Measurements from ENCODE around the gene ULK3. TPM values are rescaled to one million over a fixed set of nuclear protein-coding genes. Genes with fewer than 3 reads are reported as not detected.

Gene ULK3
- total and polyA plus RNA-seq, 10 of the 15 experiments (the other 5 are each of a cell fraction or from before 2014, with no cell fraction given), result 0.64 to 38.8 (median 27.1) TPM

DNA sequence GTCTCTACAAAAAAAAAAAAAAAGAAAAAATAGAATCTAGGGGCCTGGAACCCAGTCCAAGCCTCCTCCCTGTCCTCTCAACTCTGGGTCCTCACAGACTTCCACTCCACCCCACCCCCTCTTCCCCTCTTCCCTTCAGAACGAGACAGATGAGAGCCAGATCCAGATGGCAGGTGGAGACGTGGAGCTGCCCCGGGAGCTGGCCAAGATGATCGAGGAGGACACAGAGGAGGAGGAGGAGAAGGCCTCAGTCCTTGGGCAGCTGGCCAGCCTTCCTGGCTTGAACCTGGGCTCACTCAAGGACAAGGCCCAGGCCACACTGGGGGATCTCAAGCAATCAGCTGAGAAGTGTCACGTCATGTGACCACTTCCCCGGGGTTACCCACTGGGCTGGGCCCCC lies 13.0 kb downstream of the ULK3 start:
- no TSS peak for BruUV-seq (replicated peaks)
- H3K79me2 ChIP-seq (ENCODE audit: control insufficient read depth, insufficient read depth, low read length), result no peaks in the 10 kb centered on the region
- ChIA-PET RAD21 (ENCODE audit: unreplicated experiment) (interaction anchor here (1.2 kb wide), 1 partner anchor 65 kb away, joined by 4 read pairs; no protein-coding TSS in a partner anchor), POLR2A (interaction anchor here (0.7 kb wide), 1 partner anchor 398 kb away, joined by 3 read pairs; no protein-coding TSS in a partner anchor), SMC1A (ENCODE audit: uncharacterized antibody, unreplicated experiment) (interaction anchor here (1.7 kb wide), 1 partner anchor 11 kb away, joined by 5 read pairs; no protein-coding TSS in a partner anchor), CTCF (interaction anchor here (0.6 to 6.3 kb wide), 6 partner anchors 9 to 199 kb away, joined by 3 to 53 read pairs (median 6); no protein-coding TSS in a partner anchor)
- no peak overlapping the region for H3K9ac ChIP-seq (ENCODE audit: control insufficient read depth, insufficient read depth, low read length)
- no peaks in the 10 kb centered on the region for H3K36me3 ChIP-seq (ENCODE audit: control insufficient read depth in 2 of 2, insufficient read depth in 2 of 2, low read length in 1 of 2)
- H3K4me2 ChIP-seq (ENCODE audit: control insufficient read depth, insufficient read depth), result no peak overlapping the region
- FAIRE-seq (no peak), DNase-seq (ENCODE audit: low read depth, low spot score) (no peak), ATAC-seq (no peak)
- no peak overlapping the region for H2AFZ ChIP-seq (ENCODE audit: control insufficient read depth, low read depth, low read length)
- no peak overlapping the region for H3K4me3 ChIP-seq
- no peak for TF ChIP-seq SP1 (IDR thresholded peaks at IDR 0.05; ENCODE audit: low read depth, low read length)
- TF ChIP-seq, protein P1, sequence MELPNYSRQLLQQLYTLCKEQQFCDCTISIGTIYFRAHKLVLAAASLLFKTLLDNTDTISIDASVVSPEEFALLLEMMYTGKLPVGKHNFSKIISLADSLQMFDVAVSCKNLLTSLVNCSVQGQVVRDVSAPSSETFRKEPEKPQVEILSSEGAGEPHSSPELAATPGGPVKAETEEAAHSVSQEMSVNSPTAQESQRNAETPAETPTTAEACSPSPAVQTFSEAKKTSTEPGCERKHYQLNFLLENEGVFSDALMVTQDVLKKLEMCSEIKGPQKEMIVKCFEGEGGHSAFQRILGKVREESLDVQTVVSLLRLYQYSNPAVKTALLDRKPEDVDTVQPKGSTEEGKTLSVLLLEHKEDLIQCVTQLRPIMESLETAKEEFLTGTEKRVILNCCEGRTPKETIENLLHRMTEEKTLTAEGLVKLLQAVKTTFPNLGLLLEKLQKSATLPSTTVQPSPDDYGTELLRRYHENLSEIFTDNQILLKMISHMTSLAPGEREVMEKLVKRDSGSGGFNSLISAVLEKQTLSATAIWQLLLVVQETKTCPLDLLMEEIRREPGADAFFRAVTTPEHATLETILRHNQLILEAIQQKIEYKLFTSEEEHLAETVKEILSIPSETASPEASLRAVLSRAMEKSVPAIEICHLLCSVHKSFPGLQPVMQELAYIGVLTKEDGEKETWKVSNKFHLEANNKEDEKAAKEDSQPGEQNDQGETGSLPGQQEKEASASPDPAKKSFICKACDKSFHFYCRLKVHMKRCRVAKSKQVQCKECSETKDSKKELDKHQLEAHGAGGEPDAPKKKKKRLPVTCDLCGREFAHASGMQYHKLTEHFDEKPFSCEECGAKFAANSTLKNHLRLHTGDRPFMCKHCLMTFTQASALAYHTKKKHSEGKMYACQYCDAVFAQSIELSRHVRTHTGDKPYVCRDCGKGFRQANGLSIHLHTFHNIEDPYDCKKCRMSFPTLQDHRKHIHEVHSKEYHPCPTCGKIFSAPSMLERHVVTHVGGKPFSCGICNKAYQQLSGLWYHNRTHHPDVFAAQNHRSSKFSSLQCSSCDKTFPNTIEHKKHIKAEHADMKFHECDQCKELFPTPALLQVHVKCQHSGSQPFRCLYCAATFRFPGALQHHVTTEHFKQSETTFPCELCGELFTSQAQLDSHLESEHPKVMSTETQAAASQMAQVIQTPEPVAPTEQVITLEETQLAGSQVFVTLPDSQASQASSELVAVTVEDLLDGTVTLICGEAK (IDR thresholded peaks at IDR 0.05; ENCODE audit: borderline replicate concordance), result no peak
- no peak for TF ChIP-seq SIX5 (IDR thresholded peaks at IDR 0.05; ENCODE audit: low read depth, low read length, severe bottlenecking)
- intact Hi-C loops (cut with micrococcal nuclease; ENCODE audit: unreplicated experiment) (no loop called here), in situ Hi-C loops (cut with MboI) (no loop called here)
- H3K27ac ChIP-seq (ENCODE audit: control insufficient read depth, insufficient read depth), result no peak overlapping the region
- 18% methylated on average over 6 of the region's 6 CpGs for WGBS (ENCODE audit: insufficient coverage, insufficient replicate concordance, low lambda C conversion rate, missing lambda C conversion rate)
- peaks cover 0 to 16% of the 10 kb centered on the region in 2 experiments; a peak in 3 of 4 replicates for H3K27me3 ChIP-seq (replicated peaks in 1 of 2; ENCODE audit: control insufficient read depth in 2 of 2, insufficient read depth in 2 of 2, low read length in 1 of 2)
- H3K4me1 ChIP-seq (ENCODE audit: control insufficient read depth, insufficient read depth, low read length), result no peaks in the 10 kb centered on the region
- no peaks in the 10 kb centered on the region for H4K20me1 ChIP-seq (ENCODE audit: control insufficient read depth, insufficient read depth)
- no peaks in the 10 kb centered on the region for H3K9me3 ChIP-seq (replicated peaks; ENCODE audit: control insufficient read depth, insufficient read depth, low read length)

All from GM12878 (cell line).